Duodenal mucosa (tissue), 2 donors: ENCODE measurements around the gene C1QTNF5.

Experiments
- H3K27ac ChIP-seq: one replicate; pipeline ENCODE4 v1.7.0; 2013; ENCODE audit warnings: low read depth, low read length
- H3K27me3 ChIP-seq, 2 donors: one replicate each; pipeline ENCODE4 v1.7.0; 2013; ENCODE audit warnings: low read length in 2 of 2, control low read depth in 1 of 2; ENCODE audit not compliant: insufficient read depth in 2 of 2, control insufficient read depth in 1 of 2
- H3K36me3 ChIP-seq, 2 donors: one replicate each; pipeline ENCODE4 v1.7.0; 2013; ENCODE audit warnings: low read length in 2 of 2, control low read depth in 1 of 2; ENCODE audit not compliant: insufficient read depth in 2 of 2, control insufficient read depth in 1 of 2
- H3K4me1 ChIP-seq, 2 donors: one replicate each; pipeline ENCODE4 v1.7.0; 2013; ENCODE audit warnings: low read length in 2 of 2, control low read depth in 1 of 2; ENCODE audit not compliant: insufficient read depth in 2 of 2, control insufficient read depth in 1 of 2
- H3K4me3 ChIP-seq, 2 donors: one replicate each; pipeline ENCODE4 v1.7.0; 2013; ENCODE audit warnings: low read length in 2 of 2, low read depth in 1 of 2
- H3K9ac ChIP-seq, 2 donors: one replicate each; pipeline ENCODE4 v1.7.0; 2013; ENCODE audit warnings: low read length in 2 of 2, low read depth in 1 of 2
- H3K9me3 ChIP-seq, 2 donors: one replicate each; pipeline ENCODE4 v1.7.0; 2013; ENCODE audit warnings: low read length in 2 of 2, control low read depth in 1 of 2; ENCODE audit not compliant: control insufficient read depth in 1 of 2

Gene C1QTNF5

GRCh38 chr11:119378851-119379465 lies 38.3 kb upstream of the C1QTNF5 start:
- Histone ChIP-seq H3K4me3 (no peak overlapping the region), H3K27me3 (peaks cover 0 to 6% of the 10 kb centered on the region in 2 donors), H3K27ac (no peak overlapping the region), H3K9ac (no peak overlapping the region), H3K36me3 (no peaks in the 10 kb centered on the region), H3K9me3 (no peaks in the 10 kb centered on the region), H3K4me1 (peaks cover 16 to 18% of the 10 kb centered on the region in 2 donors)

GRCh38 chr11:119377961-119378667 lies 37.4 kb upstream of the C1QTNF5 start:
- no peaks in the 10 kb centered on the region for H3K36me3 ChIP-seq
- H3K4me3 ChIP-seq: no peak overlapping the region
- H3K9me3 ChIP-seq: no peaks in the 10 kb centered on the region
- H3K4me1 ChIP-seq: peaks cover 16 to 18% of the 10 kb centered on the region in 2 donors
- H3K9ac ChIP-seq: no peak overlapping the region
- H3K27me3 ChIP-seq: peaks cover 0 to 6% of the 10 kb centered on the region in 2 donors
- no peak overlapping the region for H3K27ac ChIP-seq

GRCh38 chr11:119377112-119377901 lies 36.6 kb upstream of the C1QTNF5 start:
- H3K4me1 ChIP-seq: peaks cover 18% of the 10 kb centered on the region in 2 donors
- no peak overlapping the region for H3K9ac ChIP-seq
- no peaks in the 10 kb centered on the region for H3K9me3 ChIP-seq
- H3K27me3 ChIP-seq: peaks cover 0 to 6% of the 10 kb centered on the region in 2 donors
- H3K4me3 ChIP-seq: no peak overlapping the region
- H3K36me3 ChIP-seq: no peaks in the 10 kb centered on the region
- no peak overlapping the region for H3K27ac ChIP-seq

- Histone ChIP-seq H3K27me3 (peaks cover 0 to 6% of the 10 kb centered on the region in 2 donors), H3K9me3 (no peaks in the 10 kb centered on the region), H3K4me1 (peaks cover 16 to 19% of the 10 kb centered on the region in 2 donors), H3K36me3 (no peaks in the 10 kb centered on the region), H3K4me3 (no peak overlapping the region), H3K9ac (no peak overlapping the region), H3K27ac (peak overlapping the region; percentile 42)
These were observed 35.6 kb upstream of the C1QTNF5 start for GRCh38 chr11:119376197-119376847.

GRCh38 chr11:119375337-119376196 lies 34.9 kb upstream of the C1QTNF5 start:
- Histone ChIP-seq H3K4me3 (no peak overlapping the region), H3K27me3 (peaks cover 0 to 1% of the 10 kb centered on the region in 2 donors), H3K4me1 (peaks cover 16 to 19% of the 10 kb centered on the region in 2 donors), H3K27ac (peak overlapping the region; percentile 44), H3K36me3 (no peaks in the 10 kb centered on the region), H3K9me3 (no peaks in the 10 kb centered on the region), H3K9ac (no peak overlapping the region)

- H3K27ac ChIP-seq: peak overlapping the region; percentile 44
- no peaks in the 10 kb centered on the region for H3K27me3 ChIP-seq
- H3K9ac ChIP-seq: no peak overlapping the region
- peaks cover 24 to 25% of the 10 kb centered on the region in 2 donors for H3K4me1 ChIP-seq
- no peaks in the 10 kb centered on the region for H3K9me3 ChIP-seq
- no peaks in the 10 kb centered on the region for H3K36me3 ChIP-seq
- H3K4me3 ChIP-seq: no peak overlapping the region
These were observed 34.1 kb upstream of the C1QTNF5 start for GRCh38 chr11:119374632-119375336.

GRCh38 chr11:119373921-119374631 lies 33.4 kb upstream of the C1QTNF5 start:
- no peak overlapping the region for H3K9ac ChIP-seq
- H3K36me3 ChIP-seq: no peaks in the 10 kb centered on the region
- no peak overlapping the region for H3K4me3 ChIP-seq
- H3K9me3 ChIP-seq: no peaks in the 10 kb centered on the region
- peaks cover 31 to 33% of the 10 kb centered on the region in 2 donors for H3K4me1 ChIP-seq
- H3K27me3 ChIP-seq: no peaks in the 10 kb centered on the region
- no peak overlapping the region for H3K27ac ChIP-seq

- no peaks in the 10 kb centered on the region for H3K36me3 ChIP-seq
- peaks cover 38 to 39% of the 10 kb centered on the region in 2 donors for H3K4me1 ChIP-seq
- no peak overlapping the region for H3K27ac ChIP-seq
- no peaks in the 10 kb centered on the region for H3K27me3 ChIP-seq
- no peak overlapping the region for H3K9ac ChIP-seq
- no peak overlapping the region for H3K4me3 ChIP-seq
- H3K9me3 ChIP-seq: no peaks in the 10 kb centered on the region
These were observed 32.6 kb upstream of the C1QTNF5 start for GRCh38 chr11:119373059-119373920.
